Measurements from ENCODE around the gene SYTL3. TPM values are rescaled to one million over a fixed set of nuclear protein-coding genes. Genes with fewer than 3 reads are reported as not detected.

SYTL3 gene
- total and polyA plus RNA-seq, 2 of the 8 experiments (the other 6 are each of a cell fraction or from before 2014, with no cell fraction given): 0.27 to 0.99 TPM

- H3K27me3 ChIP-seq (replicated peaks in 1 of 4; ENCODE audit: control insufficient read depth in 3 of 4, extremely low read depth in 1 of 4, insufficient read depth in 3 of 4, low read length in 3 of 4): no peaks in the 10 kb centered on the region
- H3K23me2 ChIP-seq (ENCODE audit: low read depth, low read length): no peaks in the 10 kb centered on the region; the same call in 1 of the 2 replicates
- no peak overlapping the region for H2AFZ ChIP-seq (ENCODE audit: low read length)
- no peak overlapping the region for H4K91ac ChIP-seq (replicated peaks; ENCODE audit: insufficient read length, low read length)
- H2BK15ac ChIP-seq (ENCODE audit: low read length): no peak overlapping the region
- CTCF ChIA-PET (ENCODE audit: partially characterized antibody): interaction anchor here (0.5 to 3.6 kb wide), 16 partner anchors 9 to 202 kb away, joined by 3 to 19 read pairs (median 5); no protein-coding TSS in a partner anchor
- H3K4me2 ChIP-seq (ENCODE audit: insufficient read depth in 1 of 2, low read depth in 2 of 2, low read length in 2 of 2): no peak overlapping the region
- no peak overlapping the region for H4K5ac ChIP-seq (ENCODE audit: insufficient read length, low read depth, low read length)
- H2BK5ac ChIP-seq (ENCODE audit: low read depth, low read length): no peak overlapping the region; the same call in 1 of the 2 replicates
- H3K36me3 ChIP-seq (ENCODE audit: control insufficient read depth in 2 of 4, insufficient read depth in 4 of 4, low read length in 3 of 4): peaks cover 61 to 99% (median 84%) of the 10 kb centered on the region in 4 experiments
- DNase-seq (ENCODE audit: low read depth in 1 of 2, low spot score in 2 of 2) (no peak), FAIRE-seq (no peak)
- peaks cover 0 to 13% of the 10 kb centered on the region in 2 experiments; a peak in 1 of 4 replicates for H3K79me2 ChIP-seq (ENCODE audit: control insufficient read depth in 1 of 2, insufficient read depth in 2 of 2, low read length in 2 of 2)
- H3K4me3 ChIP-seq (ENCODE audit: extremely low read depth in 1 of 4, insufficient read depth in 2 of 4, low read depth in 3 of 4, low read length in 4 of 4): no peak overlapping the region
- peaks cover 0 to 5% (median 0%) of the 10 kb centered on the region in 4 experiments; a peak in 2 of 7 replicates for H3K4me1 ChIP-seq (replicated peaks in 1 of 4; ENCODE audit: control insufficient read depth in 3 of 4, insufficient read depth in 4 of 4, low read length in 3 of 4)
- peak overlapping the region; percentile 12; the same call in 1 of the 2 replicates for H4K8ac ChIP-seq (ENCODE audit: extremely low read depth, insufficient read depth, low read length)
- H2AK5ac ChIP-seq (ENCODE audit: low read depth, low read length): no peak overlapping the region
- H2BK20ac ChIP-seq (ENCODE audit: low read length): no peak overlapping the region
- no peak overlapping the region for H3K9ac ChIP-seq (replicated peaks in 1 of 4; ENCODE audit: extremely low read depth in 1 of 4, low read depth in 3 of 4, low read length in 3 of 4)
- no peak overlapping the region for H3K27ac ChIP-seq (ENCODE audit: low read depth, low read length)
- POLR2A ChIA-PET (ENCODE audit: partially characterized antibody): interaction anchor here (0.6 to 9.0 kb wide), 9 partner anchors 9 to 140 kb away, joined by 3 to 75 read pairs (median 4); no protein-coding TSS in a partner anchor
- no peak overlapping the region for H2BK12ac ChIP-seq (ENCODE audit: low read depth, low read length)
- H3K79me1 ChIP-seq (ENCODE audit: low read depth, low read length): peaks cover 6% of the 10 kb centered on the region; the same call in 1 of the 2 replicates
- TF ChIP-seq CBX5 (IDR thresholded peaks at IDR 0.05; ENCODE audit: low read depth, low read length): no peak
- TF ChIP-seq PHF8 (conservative IDR thresholded peaks at IDR 0.05; ENCODE audit: low read depth, low read length): no peak
- no peak for TF ChIP-seq NRF1 (IDR thresholded peaks at IDR 0.05; ENCODE audit: low read depth, low read length)
- no peak for TF ChIP-seq BCL11A (IDR thresholded peaks at IDR 0.05; ENCODE audit: low read depth in 2 of 2, low read length in 2 of 2)
- no peak for TF ChIP-seq MAX (IDR thresholded peaks at IDR 0.05)
- TF ChIP-seq HDAC6 (IDR thresholded peaks at IDR 0.05; ENCODE audit: low read depth, low read length): no peak
- TF ChIP-seq JUN (IDR thresholded peaks at IDR 0.05; ENCODE audit: low read depth, low read length): no peak
- no peak for TF ChIP-seq MAFK (IDR thresholded peaks at IDR 0.05; ENCODE audit: low read depth, low read length)
- H3K14ac ChIP-seq (ENCODE audit: insufficient read length): no peak overlapping the region
- H3K23ac ChIP-seq (ENCODE audit: insufficient read length): no peak overlapping the region
- H3K4ac ChIP-seq (replicated peaks; ENCODE audit: insufficient read length, low read depth, low read length): no peak overlapping the region
- 93% methylated on average over 18 of the region's 18 CpGs; no CpG with 5 or more reads in 1 of the 2 experiments for WGBS, 2 experiments (ENCODE audit: extremely low coverage in 1 of 2, insufficient coverage in 1 of 2, insufficient read length in 1 of 2, insufficient replicate concordance in 2 of 2, low coverage in 1 of 2, low lambda C conversion rate in 2 of 2, missing lambda C conversion rate in 1 of 2)
- no peaks in the 10 kb centered on the region for H3K9me3 ChIP-seq (ENCODE audit: insufficient read depth in 2 of 2, low read depth in 1 of 2, low read length in 1 of 2)
- no peak overlapping the region for H3K18ac ChIP-seq (ENCODE audit: extremely low read depth, low read length)
- peaks cover 11 to 36% of the 10 kb centered on the region in 2 experiments for H4K20me1 ChIP-seq (replicated peaks in 1 of 2; ENCODE audit: control insufficient read depth in 1 of 2, insufficient read depth in 2 of 2, low read length in 2 of 2)
- no peak overlapping the region for H2BK120ac ChIP-seq (replicated peaks; ENCODE audit: low read depth, low read length)
- no peak overlapping the region for H3K56ac ChIP-seq (replicated peaks; ENCODE audit: insufficient read length, low read depth, low read length)
Observed at GRCh38 chr6:158769771-158770432, 120.0 kb downstream of the SYTL3 start.
